HEK293 (cell line): ENCODE data around the gene THAP3.

Source experiments
- CTCF ChIA-PET: fragments of 350-600 bp; formaldehyde crosslinking; extraction: SDS; loops from one replicate; lab custom pipeline; 2021; ENCODE audit warnings: antibody characterized with exemption; lab: Yijun Ruan, JAX
- POLR2A ChIA-PET: fragments of 300-600 bp; formaldehyde crosslinking; extraction: SDS; loops from one replicate; lab custom pipeline; 2020; ENCODE audit warnings: antibody characterized with exemption, inconsistent platforms; lab: Yijun Ruan, JAX
- H3K27ac ChIP-seq: fragments of 200-500 bp; sonication (Bioruptor generic); 2 replicates; pipeline ENCODE4 v1.5.1; 2014; ENCODE audit warnings: low read depth, low read length, control low read depth, inconsistent platforms; ENCODE audit errors: extremely low read depth
- H3K36me3 ChIP-seq, 2 experiments: fragments of 200-500 bp in 1 of 2; sonication (Bioruptor generic) in 1 of 2; 1 replicate in 1 of 2; 2 replicates in 1 of 2; pipeline ENCODE4 v1.5.1; 2014 to 2017; ENCODE audit warnings: inconsistent platforms in 2 of 2, low read length in 2 of 2; ENCODE audit not compliant: control insufficient read depth in 2 of 2, insufficient read depth in 1 of 2
- H3K4me1 ChIP-seq: fragments of 200-500 bp; sonication (Bioruptor generic); 2 replicates; pipeline ENCODE4 v1.5.1; 2014; ENCODE audit warnings: mild to moderate bottlenecking, low read length, inconsistent platforms; ENCODE audit not compliant: control insufficient read depth, insufficient read depth
- H3K4me3 ChIP-seq: 2 replicates; pipeline ENCODE4 v1.5.1; 2011; ENCODE audit warnings: low read depth, mild to moderate bottlenecking, control low read depth, low read length, moderate library complexity
- H3K9me3 ChIP-seq: fragments of 200-500 bp; sonication (Bioruptor generic); 2 replicates; pipeline ENCODE4 v1.5.1; 2014; ENCODE audit warnings: low read depth, low read length, inconsistent platforms; ENCODE audit not compliant: control insufficient read depth, insufficient read depth
- GFI1B ChIP-seq: fragments of 450-650 bp; formaldehyde crosslinking; IDR thresholded peaks from 2 replicates; pipeline ENCODE4 v1.5.1; 2016; ENCODE audit warnings: missing biosample characterization, missing genetic modification characterization
- MZF1 ChIP-seq: fragments of 450-650 bp; formaldehyde crosslinking; IDR thresholded peaks from 2 replicates; pipeline ENCODE4 v1.5.1; 2017; ENCODE audit warnings: missing biosample characterization, missing genetic modification characterization, borderline replicate concordance
- PRDM10 ChIP-seq: fragments of 450-650 bp; formaldehyde crosslinking; IDR thresholded peaks from 2 replicates; pipeline ENCODE4 v1.5.1; 2016; ENCODE audit warnings: missing biosample characterization, missing genetic modification characterization
- SCRT2 ChIP-seq: fragments of 450-650 bp; formaldehyde crosslinking; IDR thresholded peaks from 2 replicates; pipeline ENCODE4 v1.5.1; 2016; ENCODE audit warnings: missing biosample characterization, missing genetic modification characterization
- ZBTB1 ChIP-seq: fragments of 450-650 bp; formaldehyde crosslinking; IDR thresholded peaks from 2 replicates; pipeline ENCODE4 v1.5.1; 2016; ENCODE audit warnings: missing biosample characterization, missing genetic modification characterization
- ZNF16 ChIP-seq: fragments of 450-650 bp; formaldehyde crosslinking; IDR thresholded peaks from 2 replicates; pipeline ENCODE4 v1.5.1; 2016; ENCODE audit warnings: low read depth, missing biosample characterization, missing genetic modification characterization
- ZNF174 ChIP-seq: fragments of 450-650 bp; formaldehyde crosslinking; IDR thresholded peaks from 2 replicates; pipeline ENCODE4 v1.5.0; 2017; ENCODE audit warnings: missing biosample characterization, mild to moderate bottlenecking, missing genetic modification characterization
- ZNF239 ChIP-seq: fragments of 450-650 bp; formaldehyde crosslinking; IDR thresholded peaks from 2 replicates; pipeline ENCODE4 v1.5.1; 2016; ENCODE audit warnings: missing biosample characterization, missing genetic modification characterization
- ZNF26 ChIP-seq: fragments of 450-650 bp; formaldehyde crosslinking; IDR thresholded peaks from 2 replicates; pipeline ENCODE4 v1.5.1; 2016; ENCODE audit warnings: missing biosample characterization, missing genetic modification characterization
- ZNF302 ChIP-seq: fragments of 450-650 bp; formaldehyde crosslinking; IDR thresholded peaks from 2 replicates; pipeline ENCODE4 v1.5.1; 2016; ENCODE audit warnings: missing biosample characterization, missing genetic modification characterization, low read depth
- ZNF311 ChIP-seq: fragments of 450-650 bp; formaldehyde crosslinking; IDR thresholded peaks from 2 replicates; pipeline ENCODE4 v1.5.1; 2017; ENCODE audit warnings: missing biosample characterization, missing genetic modification characterization, borderline replicate concordance
- ZNF341 ChIP-seq: fragments of 450-650 bp; formaldehyde crosslinking; IDR thresholded peaks from 2 replicates; pipeline ENCODE4; 2016; ENCODE audit warnings: low read depth, missing biosample characterization, missing genetic modification characterization
- ZNF366 ChIP-seq: fragments of 450-650 bp; formaldehyde crosslinking; conservative IDR thresholded peaks from 2 replicates; pipeline ENCODE4 v1.5.1; 2016; ENCODE audit warnings: missing biosample characterization, missing genetic modification characterization
- ZNF48 ChIP-seq: fragments of 450-650 bp; formaldehyde crosslinking; IDR thresholded peaks from 2 replicates; pipeline ENCODE4 v1.5.1; 2016; ENCODE audit warnings: missing biosample characterization, missing genetic modification characterization
- ZNF626 ChIP-seq: fragments of 450-650 bp; sonication (Bioruptor Pico); formaldehyde crosslinking; IDR thresholded peaks from 2 replicates; pipeline ENCODE4 v1.5.1; 2018; ENCODE audit warnings: missing biosample characterization, missing genetic modification characterization, inconsistent platforms
- ZNF654 ChIP-seq: fragments of 450-650 bp; formaldehyde crosslinking; IDR thresholded peaks from 2 replicates; pipeline ENCODE4 v1.5.1; 2016; ENCODE audit warnings: low read depth, missing biosample characterization, missing genetic modification characterization
- TF ChIP-seq, protein P1 (sequence below): fragments of 450-650 bp; formaldehyde crosslinking; IDR thresholded peaks from 2 replicates; pipeline ENCODE4 v1.5.1; 2016; ENCODE audit warnings: missing biosample characterization, missing genetic modification characterization, low read depth
- TF ChIP-seq, protein P2 (sequence below): fragments of 450-650 bp; formaldehyde crosslinking; IDR thresholded peaks from 2 replicates; pipeline ENCODE4; 2016; ENCODE audit warnings: missing biosample characterization, missing genetic modification characterization
- TF ChIP-seq, protein P3 (sequence below): fragments of 450-650 bp; formaldehyde crosslinking; conservative IDR thresholded peaks from 2 replicates; pipeline ENCODE4 v1.5.1; 2016; ENCODE audit warnings: low read depth, missing biosample characterization, missing genetic modification characterization

Gene THAP3

GRCh38 chr1:6648556-6648955 lies 23.9 kb downstream of the THAP3 start (continued):
- TF ChIP-seq ZNF341 (tag by site-specific recombination) (no peak), ZNF16 (tag by site-specific recombination) (no peak), ZBTB1 (tag by site-specific recombination) (no peak), MZF1 (tag by site-specific recombination) (no peak), ZNF302 (tag by site-specific recombination) (no peak)
- TF ChIP-seq, protein P1, sequence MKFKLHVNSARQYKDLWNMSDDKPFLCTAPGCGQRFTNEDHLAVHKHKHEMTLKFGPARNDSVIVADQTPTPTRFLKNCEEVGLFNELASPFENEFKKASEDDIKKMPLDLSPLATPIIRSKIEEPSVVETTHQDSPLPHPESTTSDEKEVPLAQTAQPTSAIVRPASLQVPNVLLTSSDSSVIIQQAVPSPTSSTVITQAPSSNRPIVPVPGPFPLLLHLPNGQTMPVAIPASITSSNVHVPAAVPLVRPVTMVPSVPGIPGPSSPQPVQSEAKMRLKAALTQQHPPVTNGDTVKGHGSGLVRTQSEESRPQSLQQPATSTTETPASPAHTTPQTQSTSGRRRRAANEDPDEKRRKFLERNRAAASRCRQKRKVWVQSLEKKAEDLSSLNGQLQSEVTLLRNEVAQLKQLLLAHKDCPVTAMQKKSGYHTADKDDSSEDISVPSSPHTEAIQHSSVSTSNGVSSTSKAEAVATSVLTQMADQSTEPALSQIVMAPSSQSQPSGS (tag by site-specific recombination) = no peak
- TF ChIP-seq, all 188 proteins: peak for 0

- Histone ChIP-seq H3K4me1 (no peaks in the 10 kb centered on the region), H3K9me3 (no peaks in the 10 kb centered on the region), H3K36me3 (peaks cover 0 to 54% of the 10 kb centered on the region in 2 experiments; a peak in 2 of 3 replicates), H3K4me3 (no peak overlapping the region), H3K27ac (no peak overlapping the region)
- TF ChIP-seq ZNF48 (tag by site-specific recombination) (no peak), ZNF239 (no peak), GFI1B (tag by site-specific recombination) (no peak)
- TF ChIP-seq, protein P2, sequence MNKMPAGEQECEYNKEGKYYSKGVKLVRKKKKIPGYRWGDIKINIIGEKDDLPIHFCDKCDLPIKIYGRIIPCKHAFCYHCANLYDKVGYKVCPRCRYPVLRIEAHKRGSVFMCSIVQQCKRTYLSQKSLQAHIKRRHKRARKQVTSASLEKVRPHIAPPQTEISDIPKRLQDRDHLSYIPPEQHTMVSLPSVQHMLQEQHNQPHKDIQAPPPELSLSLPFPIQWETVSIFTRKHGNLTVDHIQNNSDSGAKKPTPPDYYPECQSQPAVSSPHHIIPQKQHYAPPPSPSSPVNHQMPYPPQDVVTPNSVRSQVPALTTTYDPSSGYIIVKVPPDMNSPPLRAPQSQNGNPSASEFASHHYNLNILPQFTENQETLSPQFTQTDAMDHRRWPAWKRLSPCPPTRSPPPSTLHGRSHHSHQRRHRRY (tag by site-specific recombination) = no peak
- TF ChIP-seq, protein P3, sequence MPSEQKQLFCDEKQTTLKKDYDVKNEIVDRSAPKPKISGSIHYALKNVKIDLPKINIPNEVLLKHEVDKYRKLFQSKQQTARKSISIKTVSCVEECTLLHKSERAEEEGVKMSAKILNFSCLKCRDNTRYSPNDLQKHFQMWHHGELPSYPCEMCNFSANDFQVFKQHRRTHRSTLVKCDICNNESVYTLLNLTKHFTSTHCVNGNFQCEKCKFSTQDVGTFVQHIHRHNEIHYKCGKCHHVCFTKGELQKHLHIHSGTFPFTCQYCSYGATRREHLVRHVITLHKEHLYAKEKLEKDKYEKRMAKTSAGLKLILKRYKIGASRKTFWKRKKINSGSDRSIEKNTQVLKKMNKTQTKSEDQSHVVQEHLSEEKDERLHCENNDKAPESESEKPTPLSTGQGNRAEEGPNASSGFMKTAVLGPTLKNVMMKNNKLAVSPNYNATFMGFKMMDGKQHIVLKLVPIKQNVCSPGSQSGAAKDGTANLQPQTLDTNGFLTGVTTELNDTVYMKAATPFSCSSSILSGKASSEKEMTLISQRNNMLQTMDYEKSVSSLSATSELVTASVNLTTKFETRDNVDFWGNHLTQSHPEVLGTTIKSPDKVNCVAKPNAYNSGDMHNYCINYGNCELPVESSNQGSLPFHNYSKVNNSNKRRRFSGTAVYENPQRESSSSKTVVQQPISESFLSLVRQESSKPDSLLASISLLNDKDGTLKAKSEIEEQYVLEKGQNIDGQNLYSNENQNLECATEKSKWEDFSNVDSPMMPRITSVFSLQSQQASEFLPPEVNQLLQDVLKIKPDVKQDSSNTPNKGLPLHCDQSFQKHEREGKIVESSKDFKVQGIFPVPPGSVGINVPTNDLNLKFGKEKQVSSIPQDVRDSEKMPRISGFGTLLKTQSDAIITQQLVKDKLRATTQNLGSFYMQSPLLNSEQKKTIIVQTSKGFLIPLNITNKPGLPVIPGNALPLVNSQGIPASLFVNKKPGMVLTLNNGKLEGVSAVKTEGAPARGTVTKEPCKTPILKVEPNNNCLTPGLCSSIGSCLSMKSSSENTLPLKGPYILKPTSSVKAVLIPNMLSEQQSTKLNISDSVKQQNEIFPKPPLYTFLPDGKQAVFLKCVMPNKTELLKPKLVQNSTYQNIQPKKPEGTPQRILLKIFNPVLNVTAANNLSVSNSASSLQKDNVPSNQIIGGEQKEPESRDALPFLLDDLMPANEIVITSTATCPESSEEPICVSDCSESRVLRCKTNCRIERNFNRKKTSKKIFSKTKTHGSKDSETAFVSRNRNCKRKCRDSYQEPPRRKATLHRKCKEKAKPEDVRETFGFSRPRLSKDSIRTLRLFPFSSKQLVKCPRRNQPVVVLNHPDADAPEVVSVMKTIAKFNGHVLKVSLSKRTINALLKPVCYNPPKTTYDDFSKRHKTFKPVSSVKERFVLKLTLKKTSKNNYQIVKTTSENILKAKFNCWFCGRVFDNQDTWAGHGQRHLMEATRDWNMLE (tag by site-specific recombination) = no peak
- ChIA-PET CTCF (interaction anchor here (0.5 to 0.6 kb wide), 2 partner anchors 42 to 100 kb away, joined by 3 read pairs; no protein-coding TSS in a partner anchor), POLR2A (no interaction called here)
Observed at GRCh38 chr1:6651909-6652308, 27.2 kb downstream of the THAP3 start.

DNA sequence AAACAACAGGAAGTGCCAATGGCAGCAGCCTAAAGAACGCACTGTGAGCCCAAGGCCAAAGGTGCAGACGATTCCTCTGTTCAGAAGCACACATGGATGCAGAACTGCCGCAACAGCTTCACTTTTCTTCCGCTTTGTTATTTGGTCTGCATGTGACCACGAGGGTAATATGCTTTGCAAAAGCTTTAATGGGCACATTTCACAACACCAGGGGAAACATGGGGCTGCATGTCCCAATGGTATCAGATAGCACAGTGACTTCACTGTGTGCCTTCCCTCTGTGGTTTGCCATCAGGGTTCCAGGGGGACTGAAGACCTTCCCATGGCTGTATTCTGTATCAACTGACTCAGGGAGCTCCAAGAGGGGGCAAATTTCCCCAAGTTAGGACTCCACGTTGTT lies 28.3 kb downstream of the THAP3 start:
- POLR2A ChIA-PET = no interaction called here
- Histone ChIP-seq H3K4me3 (no peak overlapping the region), H3K27ac (no peak overlapping the region), H3K4me1 (no peaks in the 10 kb centered on the region), H3K36me3 (peaks cover 0 to 61% of the 10 kb centered on the region in 2 experiments; a peak in 2 of 3 replicates), H3K9me3 (no peaks in the 10 kb centered on the region)
- CTCF ChIA-PET = no interaction called here
- TF ChIP-seq ZNF626 (tag by site-specific recombination) (no peak), SCRT2 (tag by site-specific recombination) (no peak), ZNF654 (tag by site-specific recombination) (no peak), ZNF174 (tag by site-specific recombination) (no peak), ZNF366 (tag by site-specific recombination) (no peak), PRDM10 (tag by site-specific recombination) (no peak), ZNF311 (no peak), ZNF26 (tag by site-specific recombination) (no peak)
- TF ChIP-seq, protein P2 (tag by site-specific recombination) = no peak
